MCF 10A (cell line): ENCODE results near the gene CXorf65. TPM values are rescaled to one million over a fixed set of nuclear protein-coding genes. Genes with fewer than 3 reads are reported as not detected.

ENCODE experiments used
- BruUV-seq: library from RNA; stranded (reverse); fragments of 400-500 nt; replicated peaks from 2 replicates; lab custom pipeline; 2021; lab: Mats Ljungman, UMichigan
- CTCF ChIA-PET: fragments of 300-600 bp; sonication (Branson Sonifier 250); formaldehyde crosslinking; extraction: SDS; loops from one replicate; lab custom pipeline; 2021; ENCODE audit warnings: antibody characterized with exemption, inconsistent platforms; lab: Yijun Ruan, JAX
- POLR2A ChIA-PET: fragments of 300-600, 350-650 bp; sonication (Branson Sonifier 250); formaldehyde crosslinking; extraction: SDS; loops from one replicate; lab custom pipeline; 2020; ENCODE audit warnings: antibody characterized with exemption, inconsistent platforms; lab: Yijun Ruan, JAX
- DNase-seq: peaks from one replicate; pipeline ENCODE4 v3.0.0-alpha.2; 2018; ENCODE audit not compliant: unreplicated experiment
- H3K27ac Mint-ChIP-seq: one replicate; pipeline ENCODE4 v1.8.0; 2022; ENCODE audit warnings: mild to moderate bottlenecking, low read depth, mixed read lengths; ENCODE audit not compliant: unreplicated experiment
- H3K27me3 Mint-ChIP-seq: one replicate; pipeline ENCODE4 v1.8.0; 2022; ENCODE audit warnings: mixed read lengths; ENCODE audit not compliant: insufficient read depth, unreplicated experiment
- H3K36me3 Mint-ChIP-seq: one replicate; pipeline ENCODE4 v1.8.0; 2022; ENCODE audit warnings: mild to moderate bottlenecking, moderate library complexity, mixed read lengths; ENCODE audit not compliant: insufficient read depth, unreplicated experiment
- H3K4me1 Mint-ChIP-seq: one replicate; pipeline ENCODE4 v1.8.0; 2022; ENCODE audit warnings: mixed read lengths; ENCODE audit not compliant: insufficient read depth, unreplicated experiment
- H3K4me3 Mint-ChIP-seq: one replicate; pipeline ENCODE4 v1.8.0; 2022; ENCODE audit warnings: mild to moderate bottlenecking, moderate library complexity, mixed read lengths; ENCODE audit not compliant: unreplicated experiment
- H3K9me3 Mint-ChIP-seq: one replicate; pipeline ENCODE4 v1.8.0; 2022; ENCODE audit warnings: mixed read lengths; ENCODE audit not compliant: unreplicated experiment
- CTCF ChIP-seq: fragments of 200-600 bp; IDR thresholded peaks from one replicate; pipeline ENCODE4 v1.8.0; 2022; ENCODE audit warnings: antibody characterized with exemption, mild to moderate bottlenecking; ENCODE audit not compliant: unreplicated experiment
- intact Hi-C: fragments of 100-400 bp; cut with micrococcal nuclease; formaldehyde crosslinking; loops from 2 replicates; pipeline ENCODE4 v1.14.1; 2022
- total RNA-seq: library from RNA; stranded (reverse); gene quantifications from 2 replicates; pipeline ENCODE4 v1.2.3, GENCODE V29; 2022

Gene CXorf65
- total RNA-seq, 1 experiment from 2014 or later: not detected

GRCh38 chrX:71057848-71058530 is 48.6 kb downstream of the CXorf65 start:
- no peak for TF ChIP-seq CTCF
- BruUV-seq: no TSS peak
- Mint-ChIP-seq H3K27ac (no peak overlapping the region), H3K4me1 (no peaks in the 10 kb centered on the region), H3K4me3 (no peak overlapping the region), H3K27me3 (peaks cover 44% of the 10 kb centered on the region), H3K36me3 (peaks cover 37% of the 10 kb centered on the region), H3K9me3 (no peaks in the 10 kb centered on the region)
- DNase-seq: no peak
- ChIA-PET CTCF (interaction anchor here (0.7 kb wide), 1 partner anchor 1780 kb away, joined by 5 read pairs; no protein-coding TSS in a partner anchor), POLR2A (no interaction called here)
- intact Hi-C loops: no loop called here

- H3K27me3 Mint-ChIP-seq: peaks cover 44% of the 10 kb centered on the region
- no peak for TF ChIP-seq CTCF
- BruUV-seq: no TSS peak
- CTCF ChIA-PET: interaction anchor here (0.8 kb wide), 1 partner anchor 8 kb away, joined by 3 read pairs; no protein-coding TSS in a partner anchor
- peaks cover 30% of the 10 kb centered on the region for H3K36me3 Mint-ChIP-seq
- no peak overlapping the region for H3K27ac Mint-ChIP-seq
- H3K9me3 Mint-ChIP-seq: no peaks in the 10 kb centered on the region
- POLR2A ChIA-PET: no interaction called here
- no peak for DNase-seq
- H3K4me3 Mint-ChIP-seq: no peak overlapping the region
- no peaks in the 10 kb centered on the region for H3K4me1 Mint-ChIP-seq
- intact Hi-C loops: no loop called here
Observed at GRCh38 chrX:71056867-71057266, 49.7 kb downstream of the CXorf65 start.

Other genes with a start within 250 kb of the CXorf65 start
- not detected in 2 replicates for gene TEX11, start 198.0 kb downstream of the CXorf65 start, total RNA-seq
- gene SLC7A3, start 175.6 kb downstream of the CXorf65 start, total RNA-seq: not detected in 2 replicates
- 67.0 and 81.3 TPM in 2 replicates for gene SNX12, start 38.4 kb downstream of the CXorf65 start, total RNA-seq
- gene FOXO4, start 10.9 kb downstream of the CXorf65 start, total RNA-seq: 6.4 and 7.7 TPM in 2 replicates
- gene IL2RG, start 4.8 kb upstream of the CXorf65 start, total RNA-seq: 1.5 TPM in 1 of 2 replicates, not detected in the other
- gene MED12, start 11.9 kb upstream of the CXorf65 start, total RNA-seq: 36.6 and 39.4 TPM in 2 replicates
- gene NLGN3, start 38.1 kb upstream of the CXorf65 start, total RNA-seq: 0.42 and 0.44 TPM in 2 replicates
- gene GJB1, start 116.5 kb upstream of the CXorf65 start, total RNA-seq: not detected in 2 replicates
- 7.9 and 8.4 TPM in 2 replicates for gene ZMYM3, start 147.4 kb upstream of the CXorf65 start, total RNA-seq
- gene NONO, start 176.9 kb upstream of the CXorf65 start, total RNA-seq: 255 and 292 TPM in 2 replicates
- gene ITGB1BP2, start 195.0 kb upstream of the CXorf65 start, total RNA-seq: 1.4 and 2.6 TPM in 2 replicates